Measurements from ENCODE around the gene TMC8. TPM values are rescaled to one million over a fixed set of nuclear protein-coding genes. Genes with fewer than 3 reads are reported as not detected.

Gene TMC8
- polyA plus RNA-seq, 1 experiment: not detected

- DNase-seq (ENCODE audit: low read depth, low spot score): no peak
- no peaks in the 10 kb centered on the region for H3K27me3 ChIP-seq (ENCODE audit: control insufficient read depth, insufficient read depth, low read length)
- H3K4me3 ChIP-seq (ENCODE audit: low read depth, low read length): no peak overlapping the region
- ChIA-PET POLR2A (no interaction called here), CTCF (interaction anchor here (0.6 to 1.3 kb wide), 5 partner anchors 7 to 1041 kb away, joined by 4 to 5 read pairs (median 4); no protein-coding TSS in a partner anchor)
- H3K9me3 ChIP-seq (ENCODE audit: control insufficient read depth, insufficient read depth, low read length): 0 out of 2 replicates have a peak, but pooled peaks cover 3% of the 10 kb centered on the region
- no peak overlapping the region for H3K27ac ChIP-seq (ENCODE audit: low read depth, low read length)
- TF ChIP-seq CTCF (IDR thresholded peaks at IDR 0.05; ENCODE audit: low read depth, low read length): no peak
These were observed 25.5 kb upstream of the TMC8 start for GRCh38 chr17:78105101-78105500.

GRCh38 chr17:78105551-78105950 lies 25.0 kb upstream of the TMC8 start:
- no peak for TF ChIP-seq CTCF (IDR thresholded peaks at IDR 0.05; ENCODE audit: low read depth, low read length)
- no peak overlapping the region for H3K4me3 ChIP-seq (ENCODE audit: low read depth, low read length)
- ChIA-PET POLR2A (no interaction called here), CTCF (interaction anchor here (0.6 to 1.3 kb wide), 7 partner anchors 8 to 1041 kb away, joined by 3 to 5 read pairs (median 4); no protein-coding TSS in a partner anchor)
- H3K9me3 ChIP-seq (ENCODE audit: control insufficient read depth, insufficient read depth, low read length): no peaks in the 10 kb centered on the region
- no peak overlapping the region for H3K27ac ChIP-seq (ENCODE audit: low read depth, low read length)
- H3K27me3 ChIP-seq (ENCODE audit: control insufficient read depth, insufficient read depth, low read length): no peaks in the 10 kb centered on the region
- DNase-seq (ENCODE audit: low read depth, low spot score): no peak

GRCh38 chr17:78106211-78106610 lies 24.4 kb upstream of the TMC8 start:
- no peak overlapping the region for H3K27ac ChIP-seq (ENCODE audit: low read depth, low read length)
- no peak overlapping the region for H3K4me3 ChIP-seq (ENCODE audit: low read depth, low read length)
- TF ChIP-seq CTCF (IDR thresholded peaks at IDR 0.05; ENCODE audit: low read depth, low read length): no peak
- no peak for DNase-seq (ENCODE audit: low read depth, low spot score)
- H3K27me3 ChIP-seq (ENCODE audit: control insufficient read depth, insufficient read depth, low read length): no peaks in the 10 kb centered on the region
- H3K9me3 ChIP-seq (ENCODE audit: control insufficient read depth, insufficient read depth, low read length): no peaks in the 10 kb centered on the region
- CTCF ChIA-PET: interaction anchor here (0.6 to 1.3 kb wide), 4 partner anchors 70 to 144 kb away, joined by 3 to 5 read pairs (median 4); no protein-coding TSS in a partner anchor
- POLR2A ChIA-PET: no interaction called here

GRCh38 chr17:78107457-78107856 lies 23.1 kb upstream of the TMC8 start:
- no peaks in the 10 kb centered on the region for H3K27me3 ChIP-seq (ENCODE audit: control insufficient read depth, insufficient read depth, low read length)
- no peak overlapping the region for H3K27ac ChIP-seq (ENCODE audit: low read depth, low read length)
- no peak for TF ChIP-seq CTCF (IDR thresholded peaks at IDR 0.05; ENCODE audit: low read depth, low read length)
- ChIA-PET POLR2A (no interaction called here), CTCF (no interaction called here)
- DNase-seq (ENCODE audit: low read depth, low spot score): no peak
- H3K4me3 ChIP-seq (ENCODE audit: low read depth, low read length): no peak overlapping the region
- no peaks in the 10 kb centered on the region; the same call in 1 of the 2 replicates for H3K9me3 ChIP-seq (ENCODE audit: control insufficient read depth, insufficient read depth, low read length)

GRCh38 chr17:78107976-78108725 lies 22.4 kb upstream of the TMC8 start:
- ChIA-PET POLR2A (no interaction called here), CTCF (no interaction called here)
- H3K4me3 ChIP-seq (ENCODE audit: low read depth, low read length): no peak overlapping the region
- TF ChIP-seq CTCF (IDR thresholded peaks at IDR 0.05; ENCODE audit: low read depth, low read length): no peak
- H3K9me3 ChIP-seq (ENCODE audit: control insufficient read depth, insufficient read depth, low read length): no peaks in the 10 kb centered on the region; the same call in 1 of the 2 replicates
- DNase-seq (ENCODE audit: low read depth, low spot score): no peak
- no peak overlapping the region for H3K27ac ChIP-seq (ENCODE audit: low read depth, low read length)
- H3K27me3 ChIP-seq (ENCODE audit: control insufficient read depth, insufficient read depth, low read length): no peaks in the 10 kb centered on the region

Data from AG04450 (cell line).